Endothelial cell of umbilical vein (primary cell): ENCODE results near the gene PRKAR1B.

Source experiments
- CTCF ChIP-seq, 2 donors: IDR thresholded peaks; 1 replicate in 1 of 2; 2 replicates in 1 of 2; pipeline ENCODE4 v1.5.1; 2011; ENCODE audit warnings: low read length in 2 of 2, mild to moderate bottlenecking in 2 of 2, moderate library complexity in 2 of 2, control low read depth in 1 of 2, inconsistent platforms in 1 of 2, low read depth in 1 of 2; ENCODE audit not compliant: insufficient read depth in 1 of 2; ENCODE audit errors: extremely low read depth in 1 of 2
- EZH2 ChIP-seq: IDR thresholded peaks from 2 replicates; pipeline ENCODE4 v1.6.1; 2012; ENCODE audit warnings: borderline replicate concordance, low read depth, mild to moderate bottlenecking, moderate library complexity, low read length, inconsistent platforms; ENCODE audit not compliant: severe bottlenecking
- JUN ChIP-seq: IDR thresholded peaks from 2 replicates; pipeline ENCODE4 v1.6.1; 2011; ENCODE audit warnings: borderline replicate concordance, low read depth; ENCODE audit not compliant: insufficient read length, insufficient read depth
- POLR2A ChIP-seq: IDR thresholded peaks from 2 replicates; pipeline ENCODE4 v1.6.1; 2012; ENCODE audit warnings: low read depth, mild to moderate bottlenecking, control low read depth, low read length
- POLR2AphosphoS5 ChIP-seq: IDR thresholded peaks from 2 replicates; pipeline ENCODE4 v1.6.1; 2012; ENCODE audit warnings: low read depth, mild to moderate bottlenecking, control low read depth, low read length, moderate library complexity; ENCODE audit not compliant: insufficient read depth

- TF ChIP-seq CTCF (IDR thresholded peaks at IDR 0.05; ENCODE audit: extremely low read depth in 1 of 2, insufficient read depth in 1 of 2, low read depth in 1 of 2, low read length in 2 of 2), result no peak
- no peak for TF ChIP-seq POLR2AphosphoS5
- no peak for TF ChIP-seq POLR2A
- no peak for TF ChIP-seq EZH2
- no peak for TF ChIP-seq JUN
Observed at GRCh38 chr7:757741-758163, 30.7 kb upstream of the PRKAR1B start.
